K562 (cell line): ENCODE data around the gene VWC2L. TPM values are rescaled to one million over a fixed set of nuclear protein-coding genes. Genes with fewer than 3 reads are reported as not detected.

Source experiments
- ATAC-seq: fragments of 200-7000 bp; cut with Tn5 transposase; 3 replicates; pipeline ENCODE4 v1.9.1; 2020; ENCODE audit warnings: moderate library complexity
- BruUV-seq: library from RNA; stranded (reverse); fragments of 400-500 nt; replicated peaks from 2 replicates; lab custom pipeline; 2021; lab: Mats Ljungman, UMichigan
- CTCF ChIA-PET: fragments of 300-600 bp; formaldehyde crosslinking; extraction: SDS; loops from one replicate; lab custom pipeline; 2021; ENCODE audit warnings: low intra/inter-chr PET ratio; lab: Yijun Ruan, JAX
- POLR2A ChIA-PET: fragments of 300-600, 350-650 bp; sonication (Branson Sonifier 250); formaldehyde crosslinking; extraction: SDS; loops from one replicate; lab custom pipeline; 2021; ENCODE audit warnings: antibody characterized with exemption, inconsistent platforms; lab: Yijun Ruan, JAX
- DNase-seq, 4 experiments: peaks; one replicate each; pipeline versions ENCODE4 v3.0.0 to v3.0.0-alpha.2; 2011 to 2018; ENCODE audit warnings: low spot score in 3 of 4, mixed read lengths in 3 of 4; ENCODE audit errors: extremely low read depth in 1 of 4
- FAIRE-seq: peaks from 2 replicates; lab custom pipeline; 2011; peaks lifted over from hg19 to GRCh38; lab: Jason Lieb, UNC
- H2AFZ ChIP-seq: 2 replicates; pipeline ENCODE4 v1.6.0; 2011; ENCODE audit warnings: low read depth, low read length, control low read depth, inconsistent platforms
- H3K27ac ChIP-seq: fragments of 200-600 bp; 3 replicates; pipeline ENCODE4 v1.8.0; 2011; ENCODE audit warnings: low read depth, mild to moderate bottlenecking, control low read depth, inconsistent platforms, low read length, moderate library complexity, mixed read lengths; ENCODE audit errors: extremely low read depth
- H3K27me3 ChIP-seq, 2 experiments: fragments of 300-600 bp in 1 of 2; 2 replicates in 1 of 2; 3 replicates in 1 of 2; pipeline versions ENCODE4 v1.6.0 to v1.8.0; 2011; ENCODE audit warnings: inconsistent platforms in 2 of 2, low read length in 2 of 2, mild to moderate bottlenecking in 1 of 2, mixed read lengths in 1 of 2, moderate library complexity in 1 of 2; ENCODE audit not compliant: control insufficient read depth in 2 of 2, insufficient read depth in 2 of 2
- H3K36me3 ChIP-seq: fragments of 300-600 bp; 3 replicates; pipeline ENCODE4 v1.8.0; 2011; ENCODE audit warnings: mild to moderate bottlenecking, low read length, inconsistent platforms; ENCODE audit not compliant: control insufficient read depth, insufficient read depth
- H3K4me1 ChIP-seq, 2 experiments: fragments of 200-600 bp in 1 of 2; replicated peaks in 1 of 2; 2 replicates in 1 of 2; 3 replicates in 1 of 2; pipeline versions ENCODE4 v1.5.1 to v1.8.0; 2011; ENCODE audit warnings: inconsistent platforms in 2 of 2, low read length in 2 of 2, mild to moderate bottlenecking in 1 of 2, mixed read lengths in 1 of 2, moderate library complexity in 1 of 2; ENCODE audit not compliant: control insufficient read depth in 2 of 2, insufficient read depth in 2 of 2
- H3K4me2 ChIP-seq: 2 replicates; pipeline ENCODE4 v1.6.1; 2011; ENCODE audit warnings: low read length, control low read depth, inconsistent platforms, mixed read lengths; ENCODE audit not compliant: insufficient read depth
- H3K4me3 ChIP-seq: fragments of 200-600 bp; sonication (generic), shearing (Covaris generic); 2 replicates; pipeline ENCODE4 v1.5.1; 2016; ENCODE audit warnings: control low read depth, inconsistent platforms
- H3K79me2 ChIP-seq: fragments of 200-600 bp; 3 replicates; pipeline ENCODE4 v1.8.0; 2011; ENCODE audit warnings: low read length, inconsistent platforms; ENCODE audit not compliant: control insufficient read depth, insufficient read depth
- H3K9ac ChIP-seq, 2 experiments: 2 replicates each; pipeline versions ENCODE4 v1.6.0 to v1.6.1; 2011; ENCODE audit warnings: low read depth in 2 of 2, low read length in 2 of 2, control low read depth in 1 of 2, inconsistent platforms in 1 of 2, mild to moderate bottlenecking in 1 of 2, mixed read lengths in 1 of 2; ENCODE audit not compliant: insufficient read depth in 1 of 2
- H3K9me1 ChIP-seq: one replicate; pipeline ENCODE4 v1.6.0; 2011; ENCODE audit warnings: inconsistent platforms, mild to moderate bottlenecking, low read length, moderate library complexity; ENCODE audit not compliant: control insufficient read depth, insufficient read depth
- H3K9me3 ChIP-seq: replicated peaks from 2 replicates; pipeline ENCODE4 v1.5.1; 2011; ENCODE audit warnings: low read depth, low read length, inconsistent platforms; ENCODE audit not compliant: control insufficient read depth, insufficient read depth
- H4K20me1 ChIP-seq: replicated peaks from 2 replicates; pipeline ENCODE4 v1.6.1; 2011; ENCODE audit warnings: low read length, inconsistent platforms, mixed read lengths; ENCODE audit not compliant: control insufficient read depth, insufficient read depth
- KAT7 ChIP-seq: sonication (generic); formaldehyde crosslinking; IDR thresholded peaks from 2 replicates; pipeline ENCODE4 v1.8.0; 2022; ENCODE audit warnings: missing genetic modification reagents, mild to moderate bottlenecking, borderline replicate concordance
- PHTF2 ChIP-seq: fragments of 250-450 bp; sonication (Bioruptor Pico); IDR thresholded peaks from 2 replicates; pipeline ENCODE4 v1.5.0; 2021; ENCODE audit warnings: mild to moderate bottlenecking
- WGBS: fragments of 100-300 bp; shearing (Covaris generic); methylation state at CpG from one replicate; pipeline ENCODE4 v1.1.6; 2016; ENCODE audit warnings: low coverage, mixed read lengths; ENCODE audit not compliant: insufficient coverage; ENCODE audit errors: missing lambda C conversion rate; 5-methylcytosine and 5-hydroxymethylcytosine counted together
- in situ Hi-C: fragments of 300-500 bp; cut with MboI; formaldehyde crosslinking; loops from 4 replicates; pipeline ENCODE4 v1.15.0; 2018; ENCODE audit warnings: inconsistent platforms, mixed read lengths
- intact Hi-C: fragments of 100-400 bp; cut with micrococcal nuclease; formaldehyde crosslinking; loops from 2 replicates; pipeline ENCODE4 v1.14.2; 2022
- polyA plus RNA-seq, 8 experiments: library from polyadenylated mRNA; depleted of rRNA in 4 of 8; stranded (reverse) in 5 of 8; unstranded in 3 of 8; fragments of >200 nt; fragmentation: Nextera tagmentation in 2 of 8; fragmentation: Illumina TruSeq in 1 of 8; extraction: Ambion mirVana in 2 of 8; extraction: Trizol in 1 of 8; gene quantifications; 2 replicates each; pipeline versions ENCODE4 v1.2.1 to v1.2.3, GENCODE V29; 2011 to 2014; ENCODE audit warnings: inconsistent platforms in 1 of 8, missing spikeins in 1 of 8
- total RNA-seq, 7 experiments: library from RNA; depleted of rRNA in 6 of 7; stranded (reverse); fragments of >200 nt in 6 of 7; fragmentation: Illumina TruSeq in 2 of 7; extraction: Trizol in 2 of 7; gene quantifications; 2 replicates each; pipeline versions ENCODE4 v1.2.1 to v1.2.3, GENCODE V29; 2011 to 2021; ENCODE audit warnings: low replicate concordance in 1 of 7
- TF ChIP-seq, protein P1 (sequence below): fragments of 200-400 bp; formaldehyde crosslinking; IDR thresholded peaks from 2 replicates; pipeline ENCODE4 v1.6.1; 2017; ENCODE audit warnings: mild to moderate bottlenecking, low read depth, low read length, moderate library complexity

The VWC2L gene
- total and polyA plus RNA-seq, 9 of the 15 experiments (the other 6 are each of a cell fraction or from before 2014, with no cell fraction given), result not detected

DNA sequence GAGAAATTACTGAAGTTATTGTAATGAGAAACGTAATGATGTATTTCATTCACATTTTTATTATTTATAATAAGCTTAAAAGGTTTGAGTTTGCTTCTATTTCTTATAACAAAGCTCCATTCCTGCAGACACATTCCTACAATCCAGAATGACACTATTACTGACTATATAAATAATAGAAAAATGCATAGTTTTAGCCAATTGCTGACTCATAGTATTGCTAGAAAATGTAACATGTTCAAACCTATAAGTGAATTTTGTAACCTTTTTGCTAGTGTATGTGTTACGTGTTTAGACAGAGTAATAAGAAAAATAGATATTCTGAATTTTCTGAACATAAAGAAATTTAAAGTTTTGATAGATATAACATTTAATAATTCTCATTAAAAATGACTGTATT, 9.3 kb upstream of the VWC2L start:
- 0% methylated on average over 2 of the region's 2 CpGs for WGBS
- H3K9me3 ChIP-seq, result no peaks in the 10 kb centered on the region
- H4K20me1 ChIP-seq, result no peaks in the 10 kb centered on the region
- no peak overlapping the region for H3K4me3 ChIP-seq
- no peak overlapping the region for H3K4me2 ChIP-seq
- no peaks in the 10 kb centered on the region for H3K4me1 ChIP-seq
- FAIRE-seq (no peak), DNase-seq (no peak), ATAC-seq (no peak)
- no peak overlapping the region for H3K9ac ChIP-seq
- no peaks in the 10 kb centered on the region for H3K79me2 ChIP-seq
- TF ChIP-seq, protein P1, sequence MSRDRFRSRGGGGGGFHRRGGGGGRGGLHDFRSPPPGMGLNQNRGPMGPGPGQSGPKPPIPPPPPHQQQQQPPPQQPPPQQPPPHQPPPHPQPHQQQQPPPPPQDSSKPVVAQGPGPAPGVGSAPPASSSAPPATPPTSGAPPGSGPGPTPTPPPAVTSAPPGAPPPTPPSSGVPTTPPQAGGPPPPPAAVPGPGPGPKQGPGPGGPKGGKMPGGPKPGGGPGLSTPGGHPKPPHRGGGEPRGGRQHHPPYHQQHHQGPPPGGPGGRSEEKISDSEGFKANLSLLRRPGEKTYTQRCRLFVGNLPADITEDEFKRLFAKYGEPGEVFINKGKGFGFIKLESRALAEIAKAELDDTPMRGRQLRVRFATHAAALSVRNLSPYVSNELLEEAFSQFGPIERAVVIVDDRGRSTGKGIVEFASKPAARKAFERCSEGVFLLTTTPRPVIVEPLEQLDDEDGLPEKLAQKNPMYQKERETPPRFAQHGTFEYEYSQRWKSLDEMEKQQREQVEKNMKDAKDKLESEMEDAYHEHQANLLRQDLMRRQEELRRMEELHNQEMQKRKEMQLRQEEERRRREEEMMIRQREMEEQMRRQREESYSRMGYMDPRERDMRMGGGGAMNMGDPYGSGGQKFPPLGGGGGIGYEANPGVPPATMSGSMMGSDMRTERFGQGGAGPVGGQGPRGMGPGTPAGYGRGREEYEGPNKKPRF, result no peak
- TF ChIP-seq PHTF2 (CRISPR knock-in tag) (no peak), KAT7 (no peak)
- in situ Hi-C loops (no loop called here), intact Hi-C loops (no loop called here)
- no peak overlapping the region for H3K27ac ChIP-seq
- H3K9me1 ChIP-seq, result no peaks in the 10 kb centered on the region
- no TSS peak for BruUV-seq
- H3K36me3 ChIP-seq, result no peaks in the 10 kb centered on the region
- H2AFZ ChIP-seq, result no peak overlapping the region
- ChIA-PET CTCF (no interaction called here), POLR2A (no interaction called here)
- no peaks in the 10 kb centered on the region for H3K27me3 ChIP-seq
